Measurements from ENCODE around the gene TBCCD1.
"Not testable (repeated sequence)": the region's sequence is repeated elsewhere in the genome, so short reads cannot be mapped to it uniquely, and the experiment has no call there.

TBCCD1 gene

GRCh38 chr3:186506191-186506739 is 60.9 kb downstream of the TBCCD1 start:
- FAIRE-seq (no peak), DNase-seq (ENCODE audit: insufficient read length, low spot score) (no peak)
- TF ChIP-seq POLR2AphosphoS5 (IDR thresholded peaks at IDR 0.05; ENCODE audit: low read depth, low read length) (no peak), TAF1 (IDR thresholded peaks at IDR 0.05; ENCODE audit: low read depth, low read length) (no peak), POLR2A (IDR thresholded peaks at IDR 0.05; ENCODE audit: low read depth, low read length) (no peak), PAX5 (IDR thresholded peaks at IDR 0.05; ENCODE audit: insufficient read depth, low read length, severe bottlenecking) (no peak), POU2F2 (IDR thresholded peaks at IDR 0.05; ENCODE audit: low read depth, low read length) (no peak), SPI1 (IDR thresholded peaks at IDR 0.05; ENCODE audit: low read depth, low read length) (no peak)

- FAIRE-seq, result no peak
- TF ChIP-seq TAF1 (IDR thresholded peaks at IDR 0.05; ENCODE audit: low read depth, low read length) (no peak), PAX5 (IDR thresholded peaks at IDR 0.05; ENCODE audit: insufficient read depth, low read length, severe bottlenecking) (no peak), POU2F2 (IDR thresholded peaks at IDR 0.05; ENCODE audit: low read depth, low read length) (no peak), SPI1 (IDR thresholded peaks at IDR 0.05; ENCODE audit: low read depth, low read length) (no peak), POLR2AphosphoS5 (IDR thresholded peaks at IDR 0.05; ENCODE audit: low read depth, low read length) (no peak), POLR2A (IDR thresholded peaks at IDR 0.05; ENCODE audit: low read depth, low read length) (no peak)
- no peak for DNase-seq (ENCODE audit: insufficient read length, low spot score)
Measured at GRCh38 chr3:186502966-186503712, 64.0 kb downstream of the TBCCD1 start.

- DNase-seq (ENCODE audit: insufficient read length, low spot score) (no peak), FAIRE-seq (no peak)
- TF ChIP-seq POLR2A (IDR thresholded peaks at IDR 0.05; ENCODE audit: low read depth, low read length), result no peak
- TF ChIP-seq PAX5 (IDR thresholded peaks at IDR 0.05; ENCODE audit: insufficient read depth, low read length, severe bottlenecking), result no peak
- TF ChIP-seq POU2F2 (IDR thresholded peaks at IDR 0.05; ENCODE audit: low read depth, low read length), result no peak
- TF ChIP-seq TAF1 (IDR thresholded peaks at IDR 0.05; ENCODE audit: low read depth, low read length), result no peak
- TF ChIP-seq POLR2AphosphoS5 (IDR thresholded peaks at IDR 0.05; ENCODE audit: low read depth, low read length), result no peak
- no peak for TF ChIP-seq SPI1 (IDR thresholded peaks at IDR 0.05; ENCODE audit: low read depth, low read length)
Measured at GRCh38 chr3:186502138-186502948, 64.8 kb downstream of the TBCCD1 start.

GRCh38 chr3:186499949-186500348 is 67.2 kb downstream of the TBCCD1 start:
- DNase-seq (ENCODE audit: insufficient read length, low spot score); FAIRE-seq: not testable (repeated sequence)

GRCh38 chr3:186498022-186498421 is 69.1 kb downstream of the TBCCD1 start:
- not testable (repeated sequence) for DNase-seq (ENCODE audit: insufficient read length, low spot score); FAIRE-seq

GRCh38 chr3:186497608-186498007 is 69.5 kb downstream of the TBCCD1 start:
- DNase-seq (ENCODE audit: insufficient read length, low spot score), result no peak
- TF ChIP-seq TAF1 (IDR thresholded peaks at IDR 0.05; ENCODE audit: low read depth, low read length), result no peak
- no peak for TF ChIP-seq SPI1 (IDR thresholded peaks at IDR 0.05; ENCODE audit: low read depth, low read length)
- no peak for TF ChIP-seq POLR2A (IDR thresholded peaks at IDR 0.05; ENCODE audit: low read depth, low read length)
- TF ChIP-seq PAX5 (IDR thresholded peaks at IDR 0.05; ENCODE audit: insufficient read depth, low read length, severe bottlenecking), result no peak
- TF ChIP-seq POLR2AphosphoS5 (IDR thresholded peaks at IDR 0.05; ENCODE audit: low read depth, low read length), result no peak
- TF ChIP-seq POU2F2 (IDR thresholded peaks at IDR 0.05; ENCODE audit: low read depth, low read length), result no peak
- FAIRE-seq, result no peak

GRCh38 chr3:186496635-186497034 is 70.5 kb downstream of the TBCCD1 start:
- DNase-seq (ENCODE audit: insufficient read length, low spot score) (no peak), FAIRE-seq (no peak)
- no peak for TF ChIP-seq POU2F2 (IDR thresholded peaks at IDR 0.05; ENCODE audit: low read depth, low read length)
- no peak for TF ChIP-seq SPI1 (IDR thresholded peaks at IDR 0.05; ENCODE audit: low read depth, low read length)
- TF ChIP-seq TAF1 (IDR thresholded peaks at IDR 0.05; ENCODE audit: low read depth, low read length), result no peak
- TF ChIP-seq POLR2A (IDR thresholded peaks at IDR 0.05; ENCODE audit: low read depth, low read length), result no peak
- TF ChIP-seq PAX5 (IDR thresholded peaks at IDR 0.05; ENCODE audit: insufficient read depth, low read length, severe bottlenecking), result no peak
- no peak for TF ChIP-seq POLR2AphosphoS5 (IDR thresholded peaks at IDR 0.05; ENCODE audit: low read depth, low read length)
